Uterine smooth muscle cell (primary cell): ENCODE measurements around the gene KCTD16. TPM values are rescaled to one million over a fixed set of nuclear protein-coding genes. Genes with fewer than 3 reads are reported as not detected.

Experiments
- total RNA-seq: library from RNA; depleted of rRNA; stranded (reverse); fragments of >200 nt; gene quantifications from 2 replicates; pipeline ENCODE4 v1.2.3, GENCODE V29; 2014

The KCTD16 gene
- 0.33 and 1.00 TPM in 2 replicates for total RNA-seq

DNA sequence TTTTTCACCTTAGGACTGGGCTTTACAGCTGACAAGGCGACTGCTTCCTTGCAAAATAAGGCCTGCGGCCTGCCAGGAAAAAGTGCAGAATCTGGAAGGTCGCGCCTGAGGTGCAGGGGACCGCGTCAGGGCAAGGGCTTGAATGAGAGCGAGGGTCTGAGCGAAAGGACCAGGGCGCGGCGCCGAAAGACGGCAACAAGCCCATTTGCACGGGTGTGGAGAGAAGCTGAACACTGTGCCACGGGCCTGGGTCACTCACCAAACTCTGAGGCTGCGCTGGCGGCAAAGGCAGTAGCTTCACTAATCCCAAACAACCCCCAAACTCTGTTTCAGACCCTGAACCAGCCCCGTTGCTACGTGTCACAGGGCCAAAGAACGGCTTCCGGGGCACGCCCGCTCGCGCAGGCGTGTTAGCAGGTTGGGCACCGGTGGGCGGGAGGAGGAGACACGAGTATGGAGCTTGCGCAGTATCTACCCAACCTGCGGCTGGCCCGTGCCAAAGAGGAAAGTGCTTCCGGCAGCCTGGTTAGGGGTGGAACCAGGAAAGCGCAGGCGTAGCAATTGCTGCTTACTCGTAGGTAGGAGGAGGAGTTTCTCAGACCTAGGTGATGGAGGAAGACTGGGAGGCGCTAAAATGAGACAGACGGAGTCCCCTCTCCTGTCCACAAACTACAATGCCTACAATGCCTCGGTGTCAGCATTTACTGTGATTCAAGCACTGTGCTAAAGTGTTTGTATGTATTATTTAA is at the start of gene KCTD16, which contains the start of gene YIPF5:
Gene KCTD16 (plus strand): TSS at position 598 of the 749 bp plus-strand sequence.
Gene YIPF5 (minus strand): TSS at position 384 of the 749 bp plus-strand sequence. CDS start 704 bp downstream, outside the sequence.

Other genes with a start within 250 kb of the KCTD16 start
- gene YIPF5, start 214 bp upstream of the KCTD16 start, total RNA-seq = 103 and 147 TPM in 2 replicates